H1 (cell line): ENCODE measurements around the gene POMT2. TPM values are rescaled to one million over a fixed set of nuclear protein-coding genes. Genes with fewer than 3 reads are reported as not detected.

Experiments used
- CTCF ChIA-PET: fragments of 300-600 bp; sonication (Branson Sonifier 250); formaldehyde crosslinking; loops from one replicate; lab custom pipeline; 2021; ENCODE audit not compliant: partially characterized antibody; lab: Charles Lee
- POLR2A ChIA-PET: fragments of 300-600 bp; sonication (Branson Sonifier 250); formaldehyde crosslinking; loops from one replicate; lab custom pipeline; 2021; ENCODE audit warnings: inconsistent platforms; ENCODE audit not compliant: partially characterized antibody; lab: Charles Lee
- DNase-seq, 2 experiments: peaks; one replicate each; pipeline versions ENCODE4 v3.0.0 to v3.0.0-alpha.2; 2010 to 2022; ENCODE audit warnings: low spot score in 2 of 2, low read depth in 1 of 2, mixed read lengths in 1 of 2
- FAIRE-seq: peaks from 2 replicates; lab custom pipeline; 2011; peaks lifted over from hg19 to GRCh38; lab: Jason Lieb, UNC
- H2AFZ ChIP-seq: 2 replicates; pipeline ENCODE4 v1.8.1; 2012; ENCODE audit warnings: low read length, inconsistent platforms
- H2AK5ac ChIP-seq: 2 replicates; pipeline ENCODE4 v1.6.1; 2013; ENCODE audit warnings: low read depth, low read length
- H2BK120ac ChIP-seq: replicated peaks from 2 replicates; pipeline ENCODE3; 2013; ENCODE audit warnings: low read depth, low read length, inconsistent platforms
- H2BK12ac ChIP-seq: 2 replicates; pipeline ENCODE4 v1.6.1; 2013; ENCODE audit warnings: low read depth, low read length
- H2BK15ac ChIP-seq: 2 replicates; pipeline ENCODE4 v1.6.1; 2013; ENCODE audit warnings: low read length
- H2BK20ac ChIP-seq: 2 replicates; pipeline ENCODE4 v1.6.1; 2013; ENCODE audit warnings: low read length
- H2BK5ac ChIP-seq: 2 replicates; pipeline ENCODE4 v1.6.1; 2013; ENCODE audit warnings: low read depth, low read length
- H3K14ac ChIP-seq: 2 replicates; pipeline ENCODE4 v1.6.1; 2013; ENCODE audit warnings: inconsistent platforms; ENCODE audit not compliant: insufficient read length
- H3K18ac ChIP-seq: 2 replicates; pipeline ENCODE4 v1.6.1; 2013; ENCODE audit warnings: low read length; ENCODE audit errors: extremely low read depth
- H3K23ac ChIP-seq: 2 replicates; pipeline ENCODE4 v1.6.1; 2013; ENCODE audit warnings: inconsistent platforms; ENCODE audit not compliant: insufficient read length
- H3K23me2 ChIP-seq: 2 replicates; pipeline ENCODE4 v1.6.1; 2013; ENCODE audit warnings: low read depth, low read length
- H3K27ac ChIP-seq: 2 replicates; pipeline ENCODE4 v1.6.1; 2011; ENCODE audit warnings: low read depth, low read length, inconsistent platforms
- H3K27me3 ChIP-seq, 4 experiments: replicated peaks in 1 of 4; 1 replicate in 1 of 4; 2 replicates in 3 of 4; pipeline versions ENCODE4 v1.6.1 to v1.8.1; 2011 to 2013; ENCODE audit warnings: low read length in 3 of 4, mild to moderate bottlenecking in 3 of 4, inconsistent platforms in 2 of 4, mixed read lengths in 2 of 4, moderate library complexity in 1 of 4; ENCODE audit not compliant: control insufficient read depth in 3 of 4, insufficient read depth in 3 of 4; ENCODE audit errors: extremely low read depth in 1 of 4
- H3K36me3 ChIP-seq, 4 experiments: 2 replicates each; pipeline versions ENCODE4 v1.6.1 to v1.8.1; 2011 to 2013; ENCODE audit warnings: mild to moderate bottlenecking in 4 of 4, low read length in 3 of 4, moderate library complexity in 2 of 4, control low read depth in 1 of 4, inconsistent platforms in 1 of 4; ENCODE audit not compliant: insufficient read depth in 4 of 4, control insufficient read depth in 2 of 4
- H3K4ac ChIP-seq: replicated peaks from 2 replicates; pipeline ENCODE3; 2013; ENCODE audit warnings: low read length, low read depth, mixed read lengths, inconsistent platforms; ENCODE audit not compliant: insufficient read length
- H3K4me1 ChIP-seq, 4 experiments: replicated peaks in 1 of 4; 1 replicate in 1 of 4; 2 replicates in 3 of 4; pipeline versions ENCODE4 v1.6.1 to v1.8.1; 2011 to 2013; ENCODE audit warnings: low read length in 3 of 4, inconsistent platforms in 2 of 4, mixed read lengths in 1 of 4; ENCODE audit not compliant: insufficient read depth in 4 of 4, control insufficient read depth in 3 of 4
- H3K4me2 ChIP-seq, 2 experiments: 2 replicates each; pipeline versions ENCODE4 v1.6.1 to v1.8.1; 2011 to 2013; ENCODE audit warnings: low read depth in 2 of 2, low read length in 2 of 2, control low read depth in 1 of 2, inconsistent platforms in 1 of 2, mild to moderate bottlenecking in 1 of 2; ENCODE audit not compliant: insufficient read depth in 1 of 2
- H3K4me3 ChIP-seq, 4 experiments: fragments of 200-600, 300-600 bp in 1 of 4; sonication (generic), shearing (Covaris generic), sonication (Bioruptor Twin) in 1 of 4; 2 replicates each; pipeline versions ENCODE4 v1.5.1 to v1.8.1; 2011 to 2016; ENCODE audit warnings: low read length in 4 of 4, low read depth in 3 of 4, control low read depth in 2 of 4, inconsistent platforms in 2 of 4, mild to moderate bottlenecking in 2 of 4, mixed read lengths in 1 of 4, moderate library complexity in 1 of 4; ENCODE audit not compliant: insufficient read depth in 2 of 4; ENCODE audit errors: extremely low read depth in 1 of 4
- H3K56ac ChIP-seq: replicated peaks from 2 replicates; pipeline ENCODE3; 2013; ENCODE audit warnings: low read depth, mild to moderate bottlenecking, mixed read lengths, low read length, inconsistent platforms; ENCODE audit not compliant: insufficient read length
- H3K79me1 ChIP-seq: 2 replicates; pipeline ENCODE4 v1.6.1; 2013; ENCODE audit warnings: low read depth, low read length, control low read depth
- H3K79me2 ChIP-seq, 2 experiments: 2 replicates each; pipeline versions ENCODE4 v1.6.1 to v1.8.1; 2012 to 2013; ENCODE audit warnings: low read length in 2 of 2, mild to moderate bottlenecking in 2 of 2, inconsistent platforms in 1 of 2; ENCODE audit not compliant: insufficient read depth in 2 of 2, control insufficient read depth in 1 of 2
- H3K9ac ChIP-seq, 4 experiments: replicated peaks in 1 of 4; 1 replicate in 1 of 4; 2 replicates in 3 of 4; pipeline versions ENCODE4 v1.6.1 to v1.8.1; 2011 to 2013; ENCODE audit warnings: low read depth in 3 of 4, low read length in 3 of 4, control low read depth in 2 of 4, mild to moderate bottlenecking in 2 of 4, moderate library complexity in 2 of 4, inconsistent platforms in 1 of 4; ENCODE audit errors: extremely low read depth in 1 of 4
- H3K9me3 ChIP-seq, 2 experiments: 2 replicates each; pipeline versions ENCODE4 v1.6.1 to v1.8.1; 2012 to 2013; ENCODE audit warnings: mild to moderate bottlenecking in 2 of 2, moderate library complexity in 2 of 2, control low read depth in 1 of 2, inconsistent platforms in 1 of 2, low read depth in 1 of 2, low read length in 1 of 2, mixed read lengths in 1 of 2; ENCODE audit not compliant: insufficient read depth in 2 of 2
- H4K20me1 ChIP-seq, 2 experiments: replicated peaks in 1 of 2; 2 replicates each; pipeline versions ENCODE3 to v1.8.1; 2011 to 2013; ENCODE audit warnings: inconsistent platforms in 2 of 2, low read length in 2 of 2, mild to moderate bottlenecking in 1 of 2; ENCODE audit not compliant: insufficient read depth in 2 of 2, control insufficient read depth in 1 of 2
- H4K5ac ChIP-seq: 2 replicates; pipeline ENCODE4 v1.6.1; 2013; ENCODE audit warnings: low read length, low read depth, mixed read lengths, inconsistent platforms; ENCODE audit not compliant: insufficient read length
- H4K8ac ChIP-seq: 2 replicates; pipeline ENCODE4 v1.8.0; 2013; ENCODE audit warnings: mild to moderate bottlenecking, moderate library complexity, low read length, inconsistent platforms; ENCODE audit not compliant: insufficient read depth; ENCODE audit errors: extremely low read depth
- H4K91ac ChIP-seq: replicated peaks from 2 replicates; pipeline ENCODE3; 2013; ENCODE audit warnings: low read length, mixed read lengths, inconsistent platforms; ENCODE audit not compliant: insufficient read length
- ASH2L ChIP-seq: fragments of 200-600, 300-600 bp; sonication (generic); IDR thresholded peaks from one replicate; pipeline ENCODE4 v1.7.1; 2017; ENCODE audit warnings: low read length
- CBX8 ChIP-seq: fragments of 300-800, 300-1000 bp; sonication (generic); IDR thresholded peaks from 2 replicates; pipeline ENCODE4 v1.7.1; 2016; ENCODE audit warnings: low read depth, low read length, borderline replicate concordance
- GTF2F1 ChIP-seq: IDR thresholded peaks from 2 replicates; pipeline ENCODE4 v1.6.1; 2012; ENCODE audit warnings: low read depth, low read length, improper control_type of control experiment, borderline replicate concordance
- JUND ChIP-seq: IDR thresholded peaks from 2 replicates; pipeline ENCODE4 v1.6.1; 2011; ENCODE audit warnings: mild to moderate bottlenecking, improper control_type of control experiment, low read length
- MAX ChIP-seq: IDR thresholded peaks from 2 replicates; pipeline ENCODE4 v1.6.1; 2012; ENCODE audit warnings: inconsistent platforms
- NRF1 ChIP-seq: IDR thresholded peaks from 2 replicates; pipeline ENCODE4 v1.6.1; 2011; ENCODE audit warnings: mild to moderate bottlenecking, low read depth, low read length, improper control_type of control experiment
- RAD21 ChIP-seq, 2 experiments: IDR thresholded peaks in 1 of 2; conservative IDR thresholded peaks in 1 of 2; 2 replicates each; pipeline ENCODE4 v1.6.1; 2011; ENCODE audit warnings: low read depth in 2 of 2, low read length in 2 of 2, improper control_type of control experiment in 1 of 2, inconsistent platforms in 1 of 2, mild to moderate bottlenecking in 1 of 2, moderate library complexity in 1 of 2
- SP1 ChIP-seq: IDR thresholded peaks from 2 replicates; pipeline ENCODE4 v1.6.1; 2011; ENCODE audit warnings: low read depth, low read length
- SP4 ChIP-seq: IDR thresholded peaks from 2 replicates; pipeline ENCODE4 v1.6.1; 2012; ENCODE audit warnings: low read length, inconsistent platforms
- SRF ChIP-seq: IDR thresholded peaks from 2 replicates; pipeline ENCODE4 v1.6.1; 2011; ENCODE audit warnings: mild to moderate bottlenecking, low read depth, low read length, moderate library complexity
- TBP ChIP-seq: IDR thresholded peaks from 2 replicates; pipeline ENCODE4 v1.6.1; 2011; ENCODE audit warnings: low read depth, low read length, improper control_type of control experiment
- YY1 ChIP-seq: IDR thresholded peaks from 2 replicates; pipeline ENCODE4 v1.6.1; 2011; ENCODE audit warnings: low read depth, mild to moderate bottlenecking, low read length
- WGBS, 2 experiments: shearing (Covaris generic) in 1 of 2; methylation state at CpG; one replicate each; pipeline versions ENCODE4 v1.1.6 to v1.1.7; 2013 to 2015; ENCODE audit warnings: low lambda C conversion rate in 2 of 2, mixed read lengths in 2 of 2, inconsistent platforms in 1 of 2, low coverage in 1 of 2, missing lambda C conversion rate in 1 of 2; ENCODE audit not compliant: insufficient replicate concordance in 2 of 2, insufficient coverage in 1 of 2, insufficient read length in 1 of 2; ENCODE audit errors: extremely low coverage in 1 of 2, missing lambda C conversion rate in 1 of 2; 5-methylcytosine and 5-hydroxymethylcytosine counted together
- polyA plus RNA-seq, 7 experiments: library from polyadenylated mRNA; depleted of rRNA in 3 of 7; stranded (reverse) in 5 of 7; unstranded in 2 of 7; fragments of >200 nt in 5 of 7; fragments of 200-250 nt in 2 of 7; gene quantifications; 1 replicate in 5 of 7; 2 replicates in 1 of 7; 4 replicates in 1 of 7; pipeline versions ENCODE4 v1.2.1 to v1.2.3, GENCODE V29; 2011 to 2013; ENCODE audit warnings: missing spikeins in 2 of 7, mixed read lengths in 2 of 7
- total RNA-seq: library from RNA; stranded (reverse); fragmentation: NEBNext Ultra II Directional; extraction: Animal tissue kit (Norgen Biotek cat#: 25700); gene quantifications from 2 replicates; pipeline ENCODE4 v1.2.1, GENCODE V29; 2021

The POMT2 gene
- total and polyA plus RNA-seq, 2 of the 8 experiments (the other 6 are each of a cell fraction or from before 2014, with no cell fraction given), result 20.8 to 44.9 TPM

GRCh38 chr14:77257700-77258099, 63.0 kb downstream of the POMT2 start:
- no peak overlapping the region for H2BK20ac ChIP-seq

More at GRCh38 chr14:77257700-77258099, 63.0 kb downstream of the POMT2 start:
- H3K4me2 ChIP-seq, result no peak overlapping the region
- no peak overlapping the region for H2BK120ac ChIP-seq
- no peak overlapping the region for H3K4me3 ChIP-seq
- no peak overlapping the region for H3K9ac ChIP-seq
- H3K56ac ChIP-seq, result no peak overlapping the region
- H3K4ac ChIP-seq, result no peak overlapping the region
- no peak overlapping the region for H2BK12ac ChIP-seq
- no peaks in the 10 kb centered on the region for H3K36me3 ChIP-seq
- 92% methylated on average over 10 of the region's 10 CpGs; no CpG with 5 or more reads in 1 of the 2 experiments for WGBS, 2 experiments
- no peak overlapping the region for H4K91ac ChIP-seq
- no peak overlapping the region for H2AK5ac ChIP-seq
- H2BK15ac ChIP-seq, result no peak overlapping the region
- no peak for DNase-seq
- ChIA-PET POLR2A (interaction anchor here (0.7 kb wide), 1 partner anchor 10 kb away, joined by 3 read pairs; no protein-coding TSS in a partner anchor), CTCF (interaction anchor here (0.6 to 1.3 kb wide), 4 partner anchors 12 to 57 kb away, joined by 3 to 5 read pairs (median 4); no protein-coding TSS in a partner anchor)
- no peak overlapping the region for H3K14ac ChIP-seq
- no peak overlapping the region for H3K18ac ChIP-seq
- H3K9me3 ChIP-seq, result no peaks in the 10 kb centered on the region
- H4K5ac ChIP-seq, result no peak overlapping the region
- H2AFZ ChIP-seq, result no peak overlapping the region
- no peaks in the 10 kb centered on the region for H3K23me2 ChIP-seq
- FAIRE-seq, result no peak
- no peaks in the 10 kb centered on the region for H3K79me2 ChIP-seq
- no peaks in the 10 kb centered on the region for H4K20me1 ChIP-seq
- H4K8ac ChIP-seq, result no peak overlapping the region
- H3K4me1 ChIP-seq, result peaks cover 0 to 4% (median 0%) of the 10 kb centered on the region in 4 experiments; a peak in 1 of 7 replicates
- H3K27ac ChIP-seq, result no peak overlapping the region
- H2BK5ac ChIP-seq, result no peak overlapping the region
- H3K79me1 ChIP-seq, result no peaks in the 10 kb centered on the region
- no peak overlapping the region for H3K23ac ChIP-seq
- TF ChIP-seq MAX, result no peak
- TF ChIP-seq SP4, result no peak
- no peak for TF ChIP-seq GTF2F1
- TF ChIP-seq NRF1, result no peak
- TF ChIP-seq SRF, result no peak
- no peak for TF ChIP-seq TBP
- no peak for TF ChIP-seq YY1
- TF ChIP-seq RAD21 (IDR thresholded peaks at IDR 0.05 in 1 of 2, conservative IDR thresholded peaks at IDR 0.05 in 1 of 2; ENCODE audit: low read depth in 2 of 2, low read length in 2 of 2), result no peak
- TF ChIP-seq ASH2L, result no peak
- no peak for TF ChIP-seq JUND
- TF ChIP-seq SP1, result no peak
- no peak for TF ChIP-seq CBX8
- no peaks in the 10 kb centered on the region for H3K27me3 ChIP-seq
